ENCODE measurements around the gene EPGN. TPM values are rescaled to one million over a fixed set of nuclear protein-coding genes. Genes with fewer than 3 reads are reported as not detected.

The EPGN gene
- total and polyA plus RNA-seq, 2 donors (not counting 1 experiment from before 2014, with no cell fraction given), result 0.77 TPM; not detected in 1

DNA sequence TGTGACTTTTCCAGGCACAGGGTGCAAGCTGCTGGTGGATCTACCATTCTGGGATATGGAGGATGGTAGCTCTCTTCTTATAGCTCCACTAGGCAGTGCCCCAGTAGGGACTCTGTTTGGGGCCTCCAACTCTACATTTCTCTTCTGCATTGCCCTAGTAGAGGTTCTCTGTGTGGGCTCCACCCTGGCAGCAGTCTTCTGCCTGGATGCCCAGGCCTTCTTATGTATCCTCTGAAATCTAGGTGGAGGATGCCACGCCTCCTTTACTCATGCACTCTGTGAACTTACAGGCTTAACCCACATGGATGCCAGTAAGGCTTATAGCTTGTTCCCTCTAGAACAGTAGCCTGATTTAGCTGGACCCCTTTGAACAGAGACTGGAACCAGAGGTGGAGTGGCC, 35.8 kb downstream of the EPGN start:
- Histone ChIP-seq H3K4me3 (replicated peaks in 1 of 4; ENCODE audit: control extremely low read depth in 1 of 4, insufficient read depth in 1 of 4, low read depth in 3 of 4, low read length in 4 of 4) (no peak overlapping the region), H3K4me1 (ENCODE audit: control insufficient read depth, extremely low read depth, insufficient read depth, low read length) (no peaks in the 10 kb centered on the region), H3K4me2 (ENCODE audit: extremely low read depth, insufficient read depth, low read length) (no peak overlapping the region), H4K20me1 (ENCODE audit: control insufficient read depth, extremely low read depth, insufficient read depth, low read length) (no peaks in the 10 kb centered on the region), H3K27me3 (ENCODE audit: control insufficient read depth, insufficient read depth, low read length) (no peaks in the 10 kb centered on the region), H2AFZ (ENCODE audit: low read length) (no peak overlapping the region), H3K27ac (ENCODE audit: insufficient read depth, low read length) (no peak overlapping the region), H3K36me3 (ENCODE audit: control insufficient read depth, insufficient read depth, low read length) (no peaks in the 10 kb centered on the region), H3K9ac (ENCODE audit: insufficient read depth, low read length) (no peak overlapping the region), H3K79me2 (ENCODE audit: control insufficient read depth, insufficient read depth, low read length) (no peaks in the 10 kb centered on the region), H3K9me3 (ENCODE audit: control insufficient read depth, insufficient read depth, low read depth, low read length) (no peaks in the 10 kb centered on the region)
- DNase-seq (ENCODE audit: low read depth in 2 of 2), result no peak
- TF ChIP-seq, protein P1, sequence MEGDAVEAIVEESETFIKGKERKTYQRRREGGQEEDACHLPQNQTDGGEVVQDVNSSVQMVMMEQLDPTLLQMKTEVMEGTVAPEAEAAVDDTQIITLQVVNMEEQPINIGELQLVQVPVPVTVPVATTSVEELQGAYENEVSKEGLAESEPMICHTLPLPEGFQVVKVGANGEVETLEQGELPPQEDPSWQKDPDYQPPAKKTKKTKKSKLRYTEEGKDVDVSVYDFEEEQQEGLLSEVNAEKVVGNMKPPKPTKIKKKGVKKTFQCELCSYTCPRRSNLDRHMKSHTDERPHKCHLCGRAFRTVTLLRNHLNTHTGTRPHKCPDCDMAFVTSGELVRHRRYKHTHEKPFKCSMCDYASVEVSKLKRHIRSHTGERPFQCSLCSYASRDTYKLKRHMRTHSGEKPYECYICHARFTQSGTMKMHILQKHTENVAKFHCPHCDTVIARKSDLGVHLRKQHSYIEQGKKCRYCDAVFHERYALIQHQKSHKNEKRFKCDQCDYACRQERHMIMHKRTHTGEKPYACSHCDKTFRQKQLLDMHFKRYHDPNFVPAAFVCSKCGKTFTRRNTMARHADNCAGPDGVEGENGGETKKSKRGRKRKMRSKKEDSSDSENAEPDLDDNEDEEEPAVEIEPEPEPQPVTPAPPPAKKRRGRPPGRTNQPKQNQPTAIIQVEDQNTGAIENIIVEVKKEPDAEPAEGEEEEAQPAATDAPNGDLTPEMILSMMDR (conservative IDR thresholded peaks at IDR 0.05 in 1 of 2, IDR thresholded peaks at IDR 0.05 in 1 of 2; ENCODE audit: low read depth in 1 of 2, low read length in 2 of 2), result no peak
- TF ChIP-seq EZH2 (IDR thresholded peaks at IDR 0.05; ENCODE audit: low read length, missing control alignments), result no peak

DNA sequence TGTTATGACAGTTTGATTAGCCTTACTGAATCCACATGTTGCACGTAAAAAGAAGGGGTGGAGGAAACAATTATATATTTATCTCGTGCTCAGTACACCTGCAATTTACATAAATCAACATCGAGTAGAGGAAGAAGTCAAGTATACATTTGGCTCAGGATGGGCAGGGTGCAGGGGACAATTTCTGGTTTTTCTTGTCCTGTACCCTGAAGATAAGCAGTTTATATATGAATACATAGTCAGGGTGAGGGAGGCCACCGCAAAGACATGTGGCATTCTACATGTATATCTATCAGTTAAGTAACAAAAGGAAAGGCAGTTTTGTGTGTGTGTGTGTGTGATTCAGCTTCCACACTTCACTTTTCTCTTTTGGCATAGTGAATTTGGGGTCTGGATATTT, 45.6 kb downstream of the EPGN start:
- Histone ChIP-seq H3K9me3 (ENCODE audit: control insufficient read depth, insufficient read depth, low read depth, low read length) (no peaks in the 10 kb centered on the region), H3K9ac (ENCODE audit: insufficient read depth, low read length) (no peak overlapping the region), H3K36me3 (ENCODE audit: control insufficient read depth, insufficient read depth, low read length) (no peaks in the 10 kb centered on the region), H4K20me1 (ENCODE audit: control insufficient read depth, extremely low read depth, insufficient read depth, low read length) (no peaks in the 10 kb centered on the region), H3K79me2 (ENCODE audit: control insufficient read depth, insufficient read depth, low read length) (no peaks in the 10 kb centered on the region), H3K27me3 (ENCODE audit: control insufficient read depth, insufficient read depth, low read length) (no peaks in the 10 kb centered on the region), H3K4me3 (replicated peaks in 1 of 4; ENCODE audit: control extremely low read depth in 1 of 4, insufficient read depth in 1 of 4, low read depth in 3 of 4, low read length in 4 of 4) (no peak overlapping the region), H3K27ac (ENCODE audit: insufficient read depth, low read length) (no peak overlapping the region), H3K4me1 (ENCODE audit: control insufficient read depth, extremely low read depth, insufficient read depth, low read length) (no peaks in the 10 kb centered on the region), H2AFZ (ENCODE audit: low read length) (no peak overlapping the region), H3K4me2 (ENCODE audit: extremely low read depth, insufficient read depth, low read length) (no peak overlapping the region)
- TF ChIP-seq, protein P1 (conservative IDR thresholded peaks at IDR 0.05 in 1 of 2, IDR thresholded peaks at IDR 0.05 in 1 of 2; ENCODE audit: low read depth in 1 of 2, low read length in 2 of 2), result no peak
- TF ChIP-seq EZH2 (IDR thresholded peaks at IDR 0.05; ENCODE audit: low read length, missing control alignments), result no peak
- DNase-seq (ENCODE audit: low read depth in 2 of 2), result no peak

DNA sequence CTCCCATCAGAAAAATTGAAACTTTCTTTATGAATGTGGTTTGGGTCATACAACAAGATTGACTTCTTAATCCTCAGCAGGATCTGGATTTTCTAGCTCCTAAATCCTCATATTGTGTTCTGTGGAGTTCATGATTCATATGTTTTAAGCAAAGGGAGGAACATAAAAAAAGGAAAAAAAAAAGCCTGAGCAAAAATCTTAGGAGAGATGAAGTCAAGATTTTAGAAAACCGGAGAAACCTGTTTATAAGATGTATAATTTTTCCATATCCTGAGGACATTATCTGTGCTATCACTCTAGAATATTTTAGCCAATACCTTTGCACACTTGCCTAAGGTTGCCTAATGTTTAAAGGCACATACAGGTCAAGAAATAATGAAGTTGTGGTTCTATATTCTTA, 49.7 kb downstream of the EPGN start:
- no peaks in the 10 kb centered on the region for H3K79me2 ChIP-seq (ENCODE audit: control insufficient read depth, insufficient read depth, low read length)
- no peak overlapping the region for H3K4me2 ChIP-seq (ENCODE audit: extremely low read depth, insufficient read depth, low read length)
- TF ChIP-seq EZH2 (IDR thresholded peaks at IDR 0.05; ENCODE audit: low read length, missing control alignments), result no peak
- TF ChIP-seq, protein P1 (conservative IDR thresholded peaks at IDR 0.05 in 1 of 2, IDR thresholded peaks at IDR 0.05 in 1 of 2; ENCODE audit: low read depth in 1 of 2, low read length in 2 of 2), result no peak
- no peaks in the 10 kb centered on the region for H3K4me1 ChIP-seq (ENCODE audit: control insufficient read depth, extremely low read depth, insufficient read depth, low read length)
- no peaks in the 10 kb centered on the region for H3K9me3 ChIP-seq (ENCODE audit: control insufficient read depth, insufficient read depth, low read depth, low read length)
- no peak overlapping the region for H2AFZ ChIP-seq (ENCODE audit: low read length)
- H3K9ac ChIP-seq (ENCODE audit: insufficient read depth, low read length), result no peak overlapping the region
- DNase-seq (ENCODE audit: low read depth in 2 of 2), result no peak
- H3K27ac ChIP-seq (ENCODE audit: insufficient read depth, low read length), result no peak overlapping the region
- no peaks in the 10 kb centered on the region for H3K36me3 ChIP-seq (ENCODE audit: control insufficient read depth, insufficient read depth, low read length)
- H3K27me3 ChIP-seq (ENCODE audit: control insufficient read depth, insufficient read depth, low read length), result no peaks in the 10 kb centered on the region
- H4K20me1 ChIP-seq (ENCODE audit: control insufficient read depth, extremely low read depth, insufficient read depth, low read length), result no peaks in the 10 kb centered on the region
- no peak overlapping the region for H3K4me3 ChIP-seq (replicated peaks in 1 of 4; ENCODE audit: control extremely low read depth in 1 of 4, insufficient read depth in 1 of 4, low read depth in 3 of 4, low read length in 4 of 4)

All from fibroblast of lung (primary cell).